GM18909 (cell line): ENCODE results near the gene GDPD5.
A peak's percentile ranks its signal among the peaks of the same experiment; 100 is the strongest.

Source experiments
- ATAC-seq: cut with Tn5 transposase; IDR thresholded peaks from one replicate; pipeline ENCODE4 v1.9.1; 2021; ENCODE audit warnings: mild to moderate bottlenecking; ENCODE audit not compliant: unreplicated experiment, poor library complexity

Gene GDPD5

GRCh38 chr11:75496305-75496752, 29.4 kb downstream of the GDPD5 start:
- ATAC-seq, result no peak

- no peak for ATAC-seq
Measured at GRCh38 chr11:75495749-75496304, 29.9 kb downstream of the GDPD5 start.

- no peak for ATAC-seq
Measured at GRCh38 chr11:75493626-75494025, 32.1 kb downstream of the GDPD5 start.

- ATAC-seq, result peak; percentile 65
Measured at GRCh38 chr11:75492181-75492820, 33.4 kb downstream of the GDPD5 start.

GRCh38 chr11:75491465-75491864, 34.3 kb downstream of the GDPD5 start:
- no peak for ATAC-seq

- no peak for ATAC-seq
Measured at GRCh38 chr11:75490221-75491181, 35.2 kb downstream of the GDPD5 start.

- ATAC-seq, result no peak
Measured at GRCh38 chr11:75487365-75487764, 38.4 kb downstream of the GDPD5 start.

GRCh38 chr11:75485742-75486141, 40.0 kb downstream of the GDPD5 start:
- ATAC-seq, result no peak

- ATAC-seq, result no peak
Measured at GRCh38 chr11:75482931-75483469, 42.7 kb downstream of the GDPD5 start.

GRCh38 chr11:75481922-75482606, 43.7 kb downstream of the GDPD5 start:
- no peak for ATAC-seq

GRCh38 chr11:75481223-75481921, 44.4 kb downstream of the GDPD5 start:
- no peak for ATAC-seq

GRCh38 chr11:75480185-75481175, 45.3 kb downstream of the GDPD5 start:
- no peak for ATAC-seq

GRCh38 chr11:75479597-75480145, 46.1 kb downstream of the GDPD5 start:
- ATAC-seq, result no peak

- no peak for ATAC-seq
Measured at GRCh38 chr11:75478783-75479596, 46.8 kb downstream of the GDPD5 start.

- ATAC-seq, result no peak
Measured at GRCh38 chr11:75477614-75477935, 48.2 kb downstream of the GDPD5 start.

GRCh38 chr11:75476739-75477613, 48.8 kb downstream of the GDPD5 start:
- no peak for ATAC-seq
